ENCODE measurements around the gene TBRG4. TPM values are rescaled to one million over a fixed set of nuclear protein-coding genes. Genes with fewer than 3 reads are reported as not detected.

Gene TBRG4
- total RNA-seq, 4 donors from 2014 or later: 45.7 to 60.1 (median 53.7) TPM

- H3K9me3 ChIP-seq: peaks cover 0 to under 1% (median 0%) of the 10 kb centered on the region in 4 donors
- WGBS: 75% methylated on average over 1 of the region's 1 CpG
These were observed 47.0 kb upstream of the TBRG4 start for GRCh38 chr7:45158471-45158870.

GRCh38 chr7:45157653-45158401, 46.3 kb upstream of the TBRG4 start, which contains the start of gene RAMP3:
Gene RAMP3, plus strand, starts transcription at chr7:45157791. Its CDS starts 38 bp downstream, at chr7:45157829.
- H3K4me3 ChIP-seq: peak within 1 kb of the TSS; percentile 49 to 61 (median 50)
- peak within 1 kb of the TSS; percentile 39 to 73 (median 62) for H3K27ac ChIP-seq (replicated peaks in 1 of 4)
- DNase-seq (ENCODE audit: extremely low spot score): no peak
- H3K36me3 ChIP-seq: peaks cover 0 to 3% (median 0%) of the 10 kb centered on the region in 4 donors
- 58% methylated on average over 12 of the region's 56 CpGs for WGBS
- H3K27me3 ChIP-seq: peaks cover 0 to 49% (median 6%) of the 10 kb centered on the region in 4 donors
- no peak for TF ChIP-seq EP300 (IDR thresholded peaks at IDR 0.05)
- no peak for TF ChIP-seq POLR2A (IDR thresholded peaks at IDR 0.05; ENCODE audit: low read depth)
- no peak for TF ChIP-seq CTCF (IDR thresholded peaks at IDR 0.05)
- TF ChIP-seq POLR2AphosphoS5 (IDR thresholded peaks at IDR 0.05): peak; percentile 6 to 24
- H3K9me3 ChIP-seq: no peaks in the 10 kb centered on the region
- H3K4me1 ChIP-seq: peaks cover 3 to 18% (median 16%) of the 10 kb centered on the region in 4 donors
- intact Hi-C loops (cut with DNase I): loop anchor here (10.0 kb wide), 1 partner anchor 697 kb away; no protein-coding TSS in a partner anchor

More at GRCh38 chr7:45158471-45158870, 47.0 kb upstream of the TBRG4 start:
- Histone ChIP-seq H3K27ac (replicated peaks in 1 of 4) (peak overlapping the region; percentile 39 to 73 (median 62)), H3K36me3 (peaks cover 0 to 10% (median 0%) of the 10 kb centered on the region in 4 donors), H3K4me3 (peak overlapping the region; percentile 49 to 61 (median 50)), H3K27me3 (peaks cover 0 to 49% (median 6%) of the 10 kb centered on the region in 4 donors), H3K4me1 (peaks cover 3 to 18% (median 16%) of the 10 kb centered on the region in 4 donors)
- intact Hi-C loops (cut with DNase I): loop anchor here (10.0 kb wide), 1 partner anchor 696 kb away; no protein-coding TSS in a partner anchor
- no peak for TF ChIP-seq CTCF (IDR thresholded peaks at IDR 0.05)
- no peak for TF ChIP-seq EP300 (IDR thresholded peaks at IDR 0.05)
- TF ChIP-seq POLR2AphosphoS5 (IDR thresholded peaks at IDR 0.05): no peak
- no peak for TF ChIP-seq POLR2A (IDR thresholded peaks at IDR 0.05; ENCODE audit: low read depth)
- no peak for DNase-seq (ENCODE audit: extremely low spot score)

GRCh38 chr7:45157286-45157652, 45.8 kb upstream of the TBRG4 start:
- TF ChIP-seq POLR2AphosphoS5 (IDR thresholded peaks at IDR 0.05) (no peak), EP300 (IDR thresholded peaks at IDR 0.05) (no peak), CTCF (IDR thresholded peaks at IDR 0.05) (no peak), POLR2A (IDR thresholded peaks at IDR 0.05; ENCODE audit: low read depth) (no peak)
- Histone ChIP-seq H3K27ac (replicated peaks in 1 of 4) (peak overlapping the region in 3 of 4 donors; percentile 39 to 73 (median 63)), H3K4me1 (peaks cover 3 to 18% (median 16%) of the 10 kb centered on the region in 4 donors), H3K36me3 (no peaks in the 10 kb centered on the region), H3K27me3 (peaks cover 0 to 49% (median 6%) of the 10 kb centered on the region in 4 donors), H3K9me3 (no peaks in the 10 kb centered on the region), H3K4me3 (peak overlapping the region; percentile 49 to 61 (median 50))
- WGBS: 15% methylated on average over 12 of the region's 14 CpGs
- DNase-seq (ENCODE audit: extremely low spot score): no peak
- intact Hi-C loops (cut with DNase I): loop anchor here (10.0 kb wide), 1 partner anchor 698 kb away; no protein-coding TSS in a partner anchor

GRCh38 chr7:45156516-45157272, 45.2 kb upstream of the TBRG4 start:
- H3K4me1 ChIP-seq: peaks cover 3 to 18% (median 16%) of the 10 kb centered on the region in 4 donors
- no peak overlapping the region for H3K27ac ChIP-seq (replicated peaks in 1 of 4)
- intact Hi-C loops (cut with DNase I): loop anchor here (10.0 kb wide), 1 partner anchor 698 kb away; no protein-coding TSS in a partner anchor
- no peak for DNase-seq (ENCODE audit: extremely low spot score)
- WGBS: 87% methylated on average over 7 of the region's 8 CpGs
- H3K9me3 ChIP-seq: no peaks in the 10 kb centered on the region
- TF ChIP-seq POLR2A (IDR thresholded peaks at IDR 0.05; ENCODE audit: low read depth) (no peak), CTCF (IDR thresholded peaks at IDR 0.05) (no peak), POLR2AphosphoS5 (IDR thresholded peaks at IDR 0.05) (no peak), EP300 (IDR thresholded peaks at IDR 0.05) (no peak)
- H3K27me3 ChIP-seq: peaks cover 0 to 49% (median 6%) of the 10 kb centered on the region in 4 donors
- H3K36me3 ChIP-seq: no peaks in the 10 kb centered on the region
- peak overlapping the region; percentile 49 to 61 (median 50) for H3K4me3 ChIP-seq

All from esophagus muscularis mucosa (tissue), 4 donors.